GM19397 (cell line): Measurements from ENCODE around the gene OPCML.

ENCODE experiments used
- ATAC-seq: cut with Tn5 transposase; IDR thresholded peaks from one replicate; pipeline ENCODE4 v1.9.1; 2021; ENCODE audit warnings: mild to moderate bottlenecking, moderate library complexity; ENCODE audit not compliant: unreplicated experiment

OPCML gene

DNA sequence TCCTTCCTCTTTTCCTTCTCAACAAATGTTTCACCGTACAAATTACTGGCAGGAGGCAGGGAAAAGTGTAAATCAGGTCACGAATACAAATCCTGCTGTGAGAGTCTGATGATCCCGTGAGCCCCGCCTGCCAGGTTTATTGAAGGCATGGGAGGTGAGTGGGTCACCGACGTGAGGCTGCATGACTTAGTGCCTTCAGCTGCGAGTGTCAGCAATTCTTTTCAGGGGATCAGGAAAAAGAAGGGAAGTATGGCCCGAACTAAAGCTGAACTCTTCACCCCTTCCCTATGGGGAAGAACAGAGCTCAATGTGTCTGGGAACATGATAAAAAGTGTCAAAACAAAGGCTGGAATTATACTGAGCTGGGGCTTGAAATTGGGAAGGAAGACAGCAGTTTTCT lies 166.2 kb downstream of the OPCML start:
- no peak for ATAC-seq

GRCh38 chr11:133362916-133363315 lies 169.4 kb downstream of the OPCML start:
- no peak for ATAC-seq

- no peak for ATAC-seq
Measured at GRCh38 chr11:133362156-133362555, 170.1 kb downstream of the OPCML start.

DNA sequence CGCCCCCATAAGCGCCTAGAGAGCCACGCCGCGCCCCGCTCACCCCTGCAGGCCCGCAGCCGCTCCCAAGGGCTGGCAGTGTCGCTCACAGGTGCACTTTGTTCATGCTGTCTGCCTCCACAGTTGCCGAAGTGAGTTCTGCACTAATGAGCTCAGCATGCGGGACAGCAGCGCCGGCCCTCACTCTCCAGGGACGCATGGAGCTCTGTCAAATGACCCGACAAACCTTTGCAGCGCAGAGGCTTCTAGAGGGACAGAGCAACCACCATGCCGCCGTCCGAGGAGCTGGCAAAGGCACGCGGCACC lies 170.7 kb downstream of the OPCML start:
- ATAC-seq = no peak

- ATAC-seq = no peak
Measured at GRCh38 chr11:133360860-133361688, 171.2 kb downstream of the OPCML start.

GRCh38 chr11:133355095-133355494 lies 177.2 kb downstream of the OPCML start:
- ATAC-seq = no peak

DNA sequence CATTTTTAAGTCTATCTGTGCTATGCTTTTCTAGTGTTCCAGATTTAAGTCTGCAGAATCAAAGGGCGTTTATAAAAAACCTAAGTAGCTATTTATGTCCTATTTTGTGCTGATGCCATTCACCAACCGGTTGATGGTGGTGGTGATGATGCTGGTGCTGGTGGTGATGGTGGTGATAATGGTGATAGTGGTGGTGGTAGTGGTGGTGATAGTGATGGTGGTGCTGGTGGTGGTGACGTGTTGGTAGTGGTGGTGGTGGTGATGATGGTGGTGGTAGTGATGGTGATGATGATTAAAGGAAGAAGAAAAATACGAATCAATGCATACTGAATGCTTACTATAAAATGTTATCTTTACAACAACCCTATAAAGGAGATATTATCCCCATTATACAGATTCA lies 178.2 kb downstream of the OPCML start:
- no peak for ATAC-seq

GRCh38 chr11:133350045-133350444 lies 182.3 kb downstream of the OPCML start:
- ATAC-seq = no peak

DNA sequence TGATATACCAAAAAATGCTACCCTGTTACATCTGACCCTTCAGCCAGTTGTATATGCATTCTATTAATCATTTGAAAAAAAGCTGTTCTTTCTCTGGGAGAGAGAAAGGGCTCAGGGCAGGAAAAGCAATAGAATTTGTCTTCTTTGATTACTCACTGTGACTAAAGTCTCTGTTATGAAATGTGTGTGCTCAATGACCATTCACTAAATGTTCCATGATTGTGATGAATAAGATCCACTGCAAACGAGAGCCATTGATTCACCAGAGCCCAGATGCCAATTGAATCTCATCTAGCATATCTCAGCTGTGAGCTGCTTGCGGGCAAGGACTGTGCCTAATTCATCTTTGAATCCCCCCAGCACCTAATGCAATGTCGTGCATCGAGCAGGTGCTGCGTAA lies 184.3 kb downstream of the OPCML start:
- ATAC-seq = no peak

DNA sequence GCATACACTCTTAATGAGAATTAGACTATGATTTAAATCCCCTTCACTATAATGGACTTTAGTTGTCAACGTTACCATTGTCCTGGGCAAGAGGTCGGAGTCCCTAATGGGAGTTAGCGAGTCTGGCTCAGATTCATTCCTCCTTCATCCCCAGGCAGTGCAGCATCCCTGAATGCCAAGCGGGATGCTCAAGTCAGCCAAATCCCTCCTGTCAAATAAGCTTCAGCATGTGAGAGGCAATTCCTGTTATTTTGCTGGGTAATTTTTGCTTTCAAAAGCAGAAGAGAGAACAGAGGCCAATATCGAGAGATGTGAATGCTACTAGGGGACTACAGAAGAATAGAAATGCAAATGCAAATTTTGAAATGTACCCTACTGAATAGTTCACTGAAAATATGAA lies 186.2 kb downstream of the OPCML start:
- no peak for ATAC-seq

DNA sequence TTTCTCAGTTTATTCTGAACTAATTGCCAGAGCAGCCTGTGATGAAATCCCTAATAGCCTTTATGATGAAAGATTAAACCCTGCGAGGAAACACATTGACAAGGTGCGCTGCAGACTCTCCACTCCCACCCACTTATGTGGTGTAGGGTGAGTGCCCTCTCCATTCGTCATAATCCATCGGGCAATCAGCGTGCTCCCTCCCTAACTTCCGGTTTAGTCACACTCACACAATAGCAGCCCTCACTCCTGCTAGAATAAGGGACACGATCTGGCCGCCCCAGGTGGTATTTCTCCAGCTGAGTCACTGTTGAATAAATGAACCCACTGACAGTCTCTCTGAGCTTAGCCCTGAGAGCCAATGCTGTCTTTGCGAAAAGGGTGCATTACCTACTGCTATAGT lies 188.3 kb downstream of the OPCML start:
- ATAC-seq = no peak

DNA sequence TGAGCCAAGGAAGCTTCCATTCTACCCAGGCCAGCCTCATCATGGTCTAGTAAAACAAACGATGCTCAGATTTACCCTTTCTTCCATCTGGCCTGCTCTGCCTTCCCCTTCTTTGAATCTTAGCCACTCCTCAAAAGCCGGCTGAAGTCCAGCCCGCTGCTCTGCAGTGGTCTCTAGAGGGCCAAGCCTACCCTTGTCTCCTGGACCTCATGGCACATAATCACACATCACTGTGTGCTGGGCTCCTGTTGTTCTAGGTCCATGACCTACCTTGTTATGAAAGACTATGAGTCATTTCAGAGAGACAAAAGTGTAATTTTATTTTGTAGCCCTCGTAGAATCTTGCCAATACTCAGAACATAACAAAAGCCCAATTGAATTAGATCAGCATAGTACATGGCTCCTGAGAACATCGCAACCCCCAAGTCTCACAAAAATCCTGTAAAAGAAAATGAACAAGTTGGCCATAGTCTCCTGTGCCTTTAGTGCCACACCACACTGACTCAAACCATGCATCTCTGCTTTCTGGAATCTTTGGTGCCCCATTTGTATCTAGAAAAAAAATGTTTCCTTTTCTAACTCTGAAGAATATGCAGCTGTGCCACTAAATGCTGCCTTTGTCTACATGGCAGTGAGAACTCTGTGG lies 192.7 kb downstream of the OPCML start:
- no peak for ATAC-seq

DNA sequence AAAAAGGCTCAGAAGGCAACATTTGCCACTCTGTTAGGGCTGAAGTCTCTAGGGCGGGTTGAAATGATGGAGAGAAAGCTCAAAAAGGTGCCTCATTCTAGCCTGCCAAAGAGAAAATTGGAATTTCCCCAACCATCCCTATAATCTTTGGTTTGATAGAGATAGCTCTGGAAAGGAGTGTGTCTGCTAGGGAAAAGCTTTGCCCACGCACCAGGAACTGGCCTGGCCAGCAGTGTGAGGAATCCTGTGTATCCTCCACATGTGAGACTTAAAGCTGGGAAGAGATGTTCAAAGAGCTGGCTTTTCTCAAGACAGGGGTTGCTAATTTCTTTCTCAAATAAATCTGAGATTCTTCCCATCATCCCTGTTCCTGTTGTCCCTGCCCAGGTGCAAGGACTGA lies 193.7 kb downstream of the OPCML start:
- ATAC-seq = no peak

DNA sequence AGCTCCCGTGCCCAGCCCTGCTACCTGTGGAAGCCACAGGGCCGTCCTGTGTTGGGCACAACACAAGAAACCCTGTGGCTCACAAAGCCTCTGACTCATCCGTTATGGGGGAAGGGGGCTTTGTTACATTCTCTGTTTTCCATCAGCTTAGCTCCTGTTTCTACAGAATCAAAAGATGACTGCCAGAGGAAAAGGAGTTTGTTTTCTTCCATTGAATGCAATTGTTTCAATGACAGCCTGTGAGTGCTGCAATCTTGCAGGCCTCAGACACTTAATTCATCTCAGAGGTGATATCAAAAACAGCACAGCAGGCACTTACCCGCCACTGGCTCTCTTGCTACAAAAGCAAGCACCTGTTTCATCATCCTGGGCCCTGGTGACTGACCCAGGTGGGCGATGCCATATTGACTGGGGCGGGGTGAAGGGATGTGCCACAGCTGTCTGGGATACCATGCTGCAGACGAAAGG lies 194.3 kb downstream of the OPCML start:
- ATAC-seq = no peak

DNA sequence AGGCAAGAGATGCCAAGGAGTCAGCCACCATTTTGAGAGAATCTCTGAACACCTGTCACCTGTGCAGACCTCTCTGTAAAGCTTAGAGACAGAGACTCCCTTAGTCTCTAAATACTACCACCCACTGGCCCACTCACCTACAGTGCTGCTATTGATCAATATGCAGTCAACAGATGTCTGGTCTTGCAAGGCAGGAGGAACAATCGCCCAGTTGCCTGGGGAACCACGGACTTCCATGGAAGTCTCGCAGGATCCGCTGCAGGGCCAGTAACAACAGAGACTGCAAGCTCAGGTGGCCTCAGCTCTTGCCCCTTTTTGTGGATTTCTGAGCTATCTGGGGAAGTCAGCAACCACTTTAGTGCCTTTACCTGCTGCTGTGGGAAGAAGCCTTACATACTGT lies 195.1 kb downstream of the OPCML start:
- ATAC-seq = no peak

GRCh38 chr11:133331031-133331430 lies 201.3 kb downstream of the OPCML start:
- ATAC-seq = no peak

GRCh38 chr11:133326849-133327248 lies 205.5 kb downstream of the OPCML start:
- no peak for ATAC-seq

DNA sequence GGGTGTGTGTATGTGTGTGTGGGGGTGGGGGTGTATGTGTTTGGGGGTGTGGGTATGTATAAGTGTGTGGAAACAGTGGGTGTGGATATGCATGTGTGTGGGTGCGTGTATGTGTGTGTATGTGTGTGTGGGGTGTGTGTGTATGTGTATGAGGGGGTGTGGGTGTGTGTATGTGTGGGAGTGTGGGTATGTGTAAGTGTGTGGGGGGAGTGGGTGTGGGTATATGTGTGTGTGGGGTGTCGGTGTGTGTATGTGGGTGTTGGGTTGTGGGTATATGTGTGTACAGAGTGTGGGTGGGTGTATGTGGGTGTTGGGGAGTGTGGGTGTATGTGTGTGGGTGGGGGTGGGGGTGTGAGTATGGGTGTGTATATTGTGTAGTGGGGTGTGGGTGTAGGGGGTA lies 206.0 kb downstream of the OPCML start:
- no peak for ATAC-seq

- ATAC-seq = no peak
Measured at GRCh38 chr11:133325711-133326110, 206.6 kb downstream of the OPCML start.

GRCh38 chr11:133323354-133323753 lies 208.9 kb downstream of the OPCML start:
- no peak for ATAC-seq

DNA sequence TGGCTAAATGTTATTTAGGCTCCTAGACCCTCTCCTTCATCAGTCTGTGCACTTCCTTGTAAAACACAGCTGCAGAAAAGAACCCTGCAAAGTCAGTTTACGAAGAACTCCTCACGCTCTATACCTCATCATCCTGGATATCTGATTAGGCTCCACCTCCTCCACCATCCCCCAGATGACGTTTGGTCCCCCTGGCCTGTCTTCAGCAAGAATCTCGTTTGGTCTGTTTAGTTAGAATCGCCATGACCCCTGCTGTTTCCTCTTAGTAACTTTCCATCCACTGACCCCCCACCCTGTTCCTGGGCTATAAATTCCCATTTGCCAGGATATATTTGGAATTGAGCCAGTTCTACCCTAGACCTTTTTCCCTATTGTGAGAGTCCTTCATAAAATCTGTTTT lies 214.1 kb downstream of the OPCML start:
- no peak for ATAC-seq

- no peak for ATAC-seq
Measured at GRCh38 chr11:133311230-133311629, 221.1 kb downstream of the OPCML start.

- no peak for ATAC-seq
Measured at GRCh38 chr11:133306019-133306418, 226.3 kb downstream of the OPCML start.
